Adrenal gland (tissue), 5 donors: ENCODE data around the gene COL20A1.

Experiments used
- POLR2A ChIP-seq, 2 donors: fragments of 450-650 bp; IDR thresholded peaks; one replicate each; pipeline ENCODE4 v1.6.1; 2017; ENCODE audit warnings: antibody characterized with exemption in 2 of 2, mild to moderate bottlenecking in 2 of 2, moderate library complexity in 1 of 2
- TF ChIP-seq, protein P1 (sequence below), 6 experiments: fragments of 450-650 bp in 4 of 6; fragments of 200-600 bp in 2 of 6; sonication (generic) in 1 of 6; IDR thresholded peaks; 1 replicate in 5 of 6; 2 replicates in 1 of 6; pipeline versions ENCODE4 v1.5.1 to v1.8.0; 2016 to 2021; ENCODE audit warnings: antibody characterized with exemption in 6 of 6, mild to moderate bottlenecking in 2 of 6, moderate library complexity in 1 of 6
- donor health status: DM: no; HTN: no; CAD: no.

DNA sequence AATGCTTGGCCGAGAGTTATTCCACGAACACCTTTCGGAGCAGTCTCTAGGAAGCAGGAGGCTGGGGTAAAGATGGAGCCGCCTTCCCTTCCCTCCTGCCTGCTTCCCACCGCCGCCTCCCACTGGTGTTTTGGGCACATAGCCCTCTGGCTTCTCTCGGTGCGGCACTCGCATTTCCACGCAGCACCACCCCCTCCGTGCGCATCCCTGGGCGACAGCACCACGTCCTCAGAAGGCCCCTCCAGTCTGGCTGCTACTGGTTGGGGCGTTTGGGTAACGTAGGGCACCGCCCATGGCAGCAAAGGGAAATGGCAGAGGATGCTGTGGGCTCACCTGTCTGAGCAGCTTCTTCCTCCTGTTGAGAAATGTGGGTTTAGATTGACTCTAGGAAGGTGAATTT lies 2.4 kb downstream of the COL20A1 start:
- TF ChIP-seq, protein P1, sequence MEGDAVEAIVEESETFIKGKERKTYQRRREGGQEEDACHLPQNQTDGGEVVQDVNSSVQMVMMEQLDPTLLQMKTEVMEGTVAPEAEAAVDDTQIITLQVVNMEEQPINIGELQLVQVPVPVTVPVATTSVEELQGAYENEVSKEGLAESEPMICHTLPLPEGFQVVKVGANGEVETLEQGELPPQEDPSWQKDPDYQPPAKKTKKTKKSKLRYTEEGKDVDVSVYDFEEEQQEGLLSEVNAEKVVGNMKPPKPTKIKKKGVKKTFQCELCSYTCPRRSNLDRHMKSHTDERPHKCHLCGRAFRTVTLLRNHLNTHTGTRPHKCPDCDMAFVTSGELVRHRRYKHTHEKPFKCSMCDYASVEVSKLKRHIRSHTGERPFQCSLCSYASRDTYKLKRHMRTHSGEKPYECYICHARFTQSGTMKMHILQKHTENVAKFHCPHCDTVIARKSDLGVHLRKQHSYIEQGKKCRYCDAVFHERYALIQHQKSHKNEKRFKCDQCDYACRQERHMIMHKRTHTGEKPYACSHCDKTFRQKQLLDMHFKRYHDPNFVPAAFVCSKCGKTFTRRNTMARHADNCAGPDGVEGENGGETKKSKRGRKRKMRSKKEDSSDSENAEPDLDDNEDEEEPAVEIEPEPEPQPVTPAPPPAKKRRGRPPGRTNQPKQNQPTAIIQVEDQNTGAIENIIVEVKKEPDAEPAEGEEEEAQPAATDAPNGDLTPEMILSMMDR (IDR thresholded peaks at IDR 0.05): no peak
- no peak for TF ChIP-seq POLR2A (IDR thresholded peaks at IDR 0.05)
